Astrocyte (in vitro differentiated cells and primary cell): ENCODE data around the gene AP3S2.

Experiments used
- CTCF ChIP-seq: IDR thresholded peaks from 2 replicates; pipeline ENCODE4 v1.5.1; 2011; ENCODE audit warnings: low read depth, mild to moderate bottlenecking, inconsistent platforms, low read length, moderate library complexity; ENCODE audit not compliant: insufficient read depth
- EZH2 ChIP-seq: IDR thresholded peaks from 2 replicates; pipeline ENCODE4 v1.6.1; 2012; ENCODE audit warnings: mild to moderate bottlenecking, low read length, inconsistent platforms; ENCODE audit not compliant: insufficient read depth

GRCh38 chr15:89785774-89786140 lies 108.0 kb downstream of the AP3S2 start:
- TF ChIP-seq CTCF: no peak
- no peak for TF ChIP-seq EZH2
